VCaP (cell line): ENCODE data around the gene PLEKHG2.

ENCODE experiments used
- H3K27ac ChIP-seq: fragments of 450-650 bp; 2 replicates; pipeline ENCODE4 v1.5.1; 2017
- TF ChIP-seq, protein P1 (sequence below): fragments of 450-650 bp; conservative IDR thresholded peaks from 2 replicates; pipeline ENCODE4 v1.5.1; 2017; ENCODE audit warnings: mild to moderate bottlenecking, moderate library complexity

PLEKHG2 gene

DNA sequence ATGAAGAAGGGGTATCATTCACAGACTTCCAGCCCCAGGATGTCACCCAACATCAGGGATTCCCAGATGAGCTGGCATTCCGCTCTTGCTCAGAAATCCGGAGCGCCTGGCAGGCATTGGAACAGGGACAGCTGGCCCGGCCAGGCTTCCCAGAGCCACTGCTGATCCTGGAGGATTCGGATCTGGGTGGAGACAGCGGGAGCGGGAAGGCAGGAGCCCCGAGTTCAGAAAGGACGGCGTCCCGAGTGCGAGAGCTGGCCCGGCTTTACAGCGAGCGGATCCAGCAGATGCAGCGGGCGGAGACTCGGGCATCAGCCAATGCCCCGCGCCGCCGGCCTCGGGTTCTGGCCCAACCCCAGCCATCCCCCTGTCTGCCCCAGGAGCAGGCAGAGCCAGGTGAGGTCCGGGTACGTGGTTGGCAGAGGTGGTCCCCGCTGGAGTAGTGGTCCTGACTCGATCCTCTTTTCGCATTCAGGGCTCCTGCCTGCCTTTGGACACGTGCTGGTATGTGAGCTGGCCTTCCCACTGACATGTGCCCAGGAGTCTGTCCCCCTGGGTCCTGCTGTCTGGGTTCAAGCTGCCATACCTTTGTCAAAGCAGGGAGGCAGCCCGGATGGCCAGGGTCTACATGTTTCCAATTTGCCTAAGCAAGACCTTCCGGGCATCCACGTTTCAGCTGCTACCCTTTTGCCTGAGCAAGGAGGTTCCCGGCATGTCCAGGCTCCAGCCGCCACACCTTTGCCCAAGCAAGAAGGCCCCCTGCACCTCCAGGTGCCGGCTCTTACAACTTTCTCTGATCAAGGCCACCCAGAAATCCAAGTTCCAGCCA lies 11.0 kb downstream of the PLEKHG2 start:
- TF ChIP-seq, protein P1, sequence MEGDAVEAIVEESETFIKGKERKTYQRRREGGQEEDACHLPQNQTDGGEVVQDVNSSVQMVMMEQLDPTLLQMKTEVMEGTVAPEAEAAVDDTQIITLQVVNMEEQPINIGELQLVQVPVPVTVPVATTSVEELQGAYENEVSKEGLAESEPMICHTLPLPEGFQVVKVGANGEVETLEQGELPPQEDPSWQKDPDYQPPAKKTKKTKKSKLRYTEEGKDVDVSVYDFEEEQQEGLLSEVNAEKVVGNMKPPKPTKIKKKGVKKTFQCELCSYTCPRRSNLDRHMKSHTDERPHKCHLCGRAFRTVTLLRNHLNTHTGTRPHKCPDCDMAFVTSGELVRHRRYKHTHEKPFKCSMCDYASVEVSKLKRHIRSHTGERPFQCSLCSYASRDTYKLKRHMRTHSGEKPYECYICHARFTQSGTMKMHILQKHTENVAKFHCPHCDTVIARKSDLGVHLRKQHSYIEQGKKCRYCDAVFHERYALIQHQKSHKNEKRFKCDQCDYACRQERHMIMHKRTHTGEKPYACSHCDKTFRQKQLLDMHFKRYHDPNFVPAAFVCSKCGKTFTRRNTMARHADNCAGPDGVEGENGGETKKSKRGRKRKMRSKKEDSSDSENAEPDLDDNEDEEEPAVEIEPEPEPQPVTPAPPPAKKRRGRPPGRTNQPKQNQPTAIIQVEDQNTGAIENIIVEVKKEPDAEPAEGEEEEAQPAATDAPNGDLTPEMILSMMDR: no peak
- no peak overlapping the region for H3K27ac ChIP-seq

DNA sequence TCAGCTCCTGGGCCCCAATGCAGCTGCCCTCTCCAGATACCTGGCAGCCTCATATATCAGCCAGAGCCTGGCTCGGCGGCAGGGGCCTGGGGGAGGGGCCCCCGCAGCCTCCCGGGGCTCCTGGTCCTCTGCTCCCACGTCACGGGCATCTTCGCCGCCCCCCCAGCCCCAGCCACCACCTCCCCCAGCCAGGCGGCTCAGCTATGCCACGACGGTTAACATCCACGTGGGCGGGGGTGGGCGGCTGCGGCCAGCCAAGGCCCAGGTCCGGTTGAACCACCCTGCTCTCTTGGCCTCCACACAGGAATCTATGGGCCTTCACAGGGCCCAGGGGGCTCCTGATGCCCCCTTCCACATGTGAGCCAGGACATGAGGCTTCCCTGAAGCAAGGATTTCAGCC lies 12.5 kb downstream of the PLEKHG2 start:
- H3K27ac ChIP-seq: no peak overlapping the region
- TF ChIP-seq, protein P1: no peak

DNA sequence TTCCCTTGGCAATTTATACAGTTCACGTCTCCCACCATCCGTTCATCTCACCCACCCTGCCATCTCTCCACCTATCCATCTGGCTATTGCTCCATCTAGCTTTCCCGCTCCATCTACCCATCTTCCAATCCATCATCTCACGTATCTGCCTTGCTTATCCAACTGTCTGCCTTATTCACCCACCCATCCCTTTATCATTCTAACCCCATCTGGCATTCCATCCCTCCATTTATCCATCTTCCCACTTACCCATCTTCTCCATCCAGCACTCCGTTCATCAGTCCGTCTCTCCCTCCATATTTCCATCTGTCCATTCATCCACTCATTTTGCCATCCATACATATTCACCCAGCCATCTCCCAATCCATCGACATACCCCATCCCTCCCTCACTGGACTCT lies 13.3 kb downstream of the PLEKHG2 start:
- TF ChIP-seq, protein P1: no peak
- H3K27ac ChIP-seq: no peak overlapping the region

DNA sequence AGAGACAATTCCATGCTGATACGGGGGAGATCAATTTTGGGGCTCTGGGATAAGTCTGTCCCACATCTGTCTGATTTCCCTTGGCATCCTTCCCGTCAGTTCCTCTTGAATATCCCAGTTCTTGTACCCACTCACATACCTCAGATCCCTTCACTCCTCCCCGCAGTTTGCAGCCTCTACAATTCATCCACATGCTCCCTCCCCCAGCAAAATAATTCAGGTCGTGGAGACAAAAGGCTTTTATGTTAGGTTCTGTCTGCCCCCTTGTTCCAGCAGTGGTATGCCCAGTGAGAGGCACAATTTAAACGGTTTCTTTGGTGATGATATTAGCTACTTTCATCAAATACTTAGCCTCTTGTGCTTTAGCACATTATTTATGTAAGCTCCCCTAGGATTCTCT lies 13.7 kb downstream of the PLEKHG2 start:
- H3K27ac ChIP-seq: no peak overlapping the region
- TF ChIP-seq, protein P1: no peak

DNA sequence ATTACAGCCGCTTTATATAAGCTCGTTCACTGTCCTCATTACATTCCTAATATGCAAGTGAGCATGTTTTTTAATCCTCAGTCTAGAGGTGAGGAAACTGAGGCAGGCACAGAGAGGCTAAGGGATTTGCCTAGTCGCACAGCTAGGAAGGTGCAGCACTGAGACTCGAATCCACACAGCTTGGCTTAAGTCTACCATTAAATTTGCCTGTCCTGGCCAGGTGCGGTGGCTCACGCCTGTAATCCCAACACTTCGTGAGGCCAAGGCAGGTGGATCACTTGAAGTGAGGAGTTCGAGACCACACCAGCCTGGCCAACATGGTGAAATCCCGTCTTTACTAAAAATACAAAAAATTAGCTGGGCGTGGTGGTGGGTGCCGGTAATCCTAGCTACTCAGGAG lies 15.2 kb downstream of the PLEKHG2 start:
- no peak overlapping the region for H3K27ac ChIP-seq
- TF ChIP-seq, protein P1: no peak

DNA sequence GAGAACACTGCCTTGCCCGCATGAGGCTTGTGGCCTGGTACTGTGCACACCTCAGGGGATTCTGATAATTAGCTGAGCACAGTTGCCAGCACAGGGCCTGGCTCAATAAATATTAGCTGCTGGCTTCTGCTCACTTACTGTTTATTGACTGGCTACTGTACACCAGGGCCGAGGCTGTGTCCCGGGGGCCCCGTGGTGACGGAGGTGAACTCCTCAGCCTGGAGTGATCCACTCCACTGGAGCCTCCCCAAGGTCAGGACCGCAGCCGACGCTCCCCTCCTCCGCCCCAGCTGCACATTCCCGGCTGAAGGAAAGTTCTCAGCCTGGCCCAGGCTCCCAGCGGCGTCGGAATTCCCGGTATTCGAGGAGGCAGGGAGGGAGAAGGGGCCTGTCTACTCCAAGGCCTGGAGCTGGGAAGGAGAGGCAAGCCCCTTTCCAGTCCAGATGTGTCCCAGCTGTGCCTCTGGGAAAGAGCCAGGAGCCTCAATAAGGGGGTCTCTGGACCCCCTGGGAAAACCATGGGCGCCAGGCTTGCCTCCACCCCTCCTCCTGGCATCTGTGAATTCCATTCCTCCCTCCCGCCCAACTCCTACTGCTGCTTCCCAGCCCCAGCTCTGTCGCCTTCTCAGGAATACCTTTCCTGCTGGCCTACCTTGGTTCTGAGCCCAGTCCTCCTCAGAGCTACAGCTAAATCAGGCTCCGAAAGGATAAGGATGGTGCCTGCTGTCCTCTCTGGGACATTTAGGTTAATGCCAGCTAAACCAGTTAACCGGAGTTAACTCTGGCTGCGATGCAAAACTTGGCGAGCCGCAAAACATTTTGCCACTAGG lies 16.0 kb downstream of the PLEKHG2 start:
- no peak overlapping the region for H3K27ac ChIP-seq
- TF ChIP-seq, protein P1: no peak
